A673 (cell line): Measurements from ENCODE around the gene SIDT1. TPM values are rescaled to one million over a fixed set of nuclear protein-coding genes. Genes with fewer than 3 reads are reported as not detected.

ENCODE experiments used
- BruUV-seq: library from RNA; stranded (reverse); fragments of 400-500 nt; replicated peaks from 2 replicates; lab custom pipeline; 2021; lab: Mats Ljungman, UMichigan
- CTCF ChIA-PET: fragments of 300-600 bp; sonication (Branson Sonifier 250); formaldehyde crosslinking; loops from one replicate; lab custom pipeline; 2022; ENCODE audit warnings: antibody characterized with exemption; lab: Charles Lee
- POLR2A ChIA-PET: fragments of 300-600 bp; sonication (Branson Sonifier 250); formaldehyde crosslinking; loops from one replicate; lab custom pipeline; 2022; ENCODE audit warnings: antibody characterized with exemption; ENCODE audit not compliant: low non-redundant PET; lab: Charles Lee
- DNase-seq: peaks from one replicate; pipeline ENCODE4 v3.0.0-alpha.2; 2015; ENCODE audit warnings: low spot score
- H3K27ac ChIP-seq: fragments of 200-600 bp; sonication (generic); 2 replicates; pipeline ENCODE4 v1.5.1; 2016; ENCODE audit warnings: mixed run types, low read depth, mild to moderate bottlenecking, mixed read lengths, antibody characterized with exemption, low read length; ENCODE audit not compliant: poor library complexity, severe bottlenecking
- H3K27me3 ChIP-seq: fragments of 200-600 bp; sonication (generic); replicated peaks from 2 replicates; pipeline ENCODE4 v1.6.1; 2017; ENCODE audit warnings: mixed run types, low read depth, mild to moderate bottlenecking, mixed read lengths, antibody characterized with exemption, low read length; ENCODE audit not compliant: insufficient read depth, poor library complexity
- H3K36me3 ChIP-seq: fragments of 200-600 bp; sonication (generic); 2 replicates; pipeline ENCODE4 v1.6.1; 2016; ENCODE audit warnings: mixed run types, mild to moderate bottlenecking, mixed read lengths, antibody characterized with exemption, low read length; ENCODE audit not compliant: insufficient read depth, poor library complexity, severe bottlenecking
- H3K4me1 ChIP-seq: fragments of 200-600 bp; sonication (generic); 2 replicates; pipeline ENCODE4 v1.6.1; 2017; ENCODE audit warnings: mixed run types, mild to moderate bottlenecking, mixed read lengths, antibody characterized with exemption, low read length; ENCODE audit not compliant: insufficient read depth, poor library complexity, severe bottlenecking
- H3K4me3 ChIP-seq: fragments of 200-600 bp; sonication (generic); 2 replicates; pipeline ENCODE4 v1.5.1; 2016; ENCODE audit warnings: low read depth, mixed run types, mild to moderate bottlenecking, mixed read lengths, low read length; ENCODE audit not compliant: poor library complexity, severe bottlenecking
- H3K9me3 ChIP-seq: fragments of 200-600 bp; sonication (generic); 2 replicates; pipeline ENCODE4 v1.6.1; 2016; ENCODE audit warnings: mixed run types, low read depth, mild to moderate bottlenecking, mixed read lengths, antibody characterized with exemption, low read length; ENCODE audit not compliant: poor library complexity, severe bottlenecking
- EZH2 ChIP-seq: fragments of 200-600 bp; sonication (generic); IDR thresholded peaks from 2 replicates; pipeline ENCODE4 v1.6.1; 2017; ENCODE audit warnings: borderline replicate concordance, low read depth, mild to moderate bottlenecking, mixed read lengths, antibody characterized with exemption, low read length; ENCODE audit not compliant: poor library complexity, severe bottlenecking
- intact Hi-C: fragments of 100-400 bp; cut with micrococcal nuclease; formaldehyde crosslinking; loops from one replicate; pipeline ENCODE4 v1.10.0; 2022; ENCODE audit not compliant: unreplicated experiment
- total RNA-seq: library from RNA; stranded (reverse); gene quantifications from 2 replicates; pipeline ENCODE4 v1.2.3, GENCODE V29; 2021
- TF ChIP-seq, protein P1 (sequence below): fragments of 300-800, 200-600 bp; sonication (generic); conservative IDR thresholded peaks from 2 replicates; pipeline ENCODE4 v1.5.1; 2017; ENCODE audit warnings: low read depth, mild to moderate bottlenecking, antibody characterized with exemption, low read length, moderate library complexity, mixed read lengths

SIDT1 gene
- total RNA-seq, 1 experiment from 2014 or later = not detected

DNA sequence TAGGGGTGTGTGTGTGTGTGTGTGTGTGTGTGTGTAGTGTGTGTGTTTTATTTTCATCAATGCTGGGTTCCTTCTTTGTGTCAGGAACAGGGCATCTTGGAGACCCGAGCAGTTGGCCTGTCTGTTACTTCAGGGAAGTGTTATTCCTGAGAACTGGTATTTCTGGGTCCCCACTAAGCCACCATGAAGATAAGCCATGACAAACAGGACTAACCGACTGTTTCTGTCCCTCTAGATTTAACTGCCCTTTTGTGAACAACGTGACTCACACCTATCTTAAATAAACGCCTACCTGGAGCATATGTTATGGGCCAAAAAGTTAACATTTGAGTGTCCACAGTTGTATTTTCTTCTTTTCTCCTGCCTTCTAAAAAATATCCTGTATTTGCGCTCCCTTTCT, 19.5 kb downstream of the SIDT1 start:
- ChIA-PET CTCF (interaction anchor here (0.6 to 0.7 kb wide), 2 partner anchors 9 to 56 kb away, joined by 3 read pairs; no protein-coding TSS in a partner anchor), POLR2A (no interaction called here)
- no TSS peak for BruUV-seq
- Histone ChIP-seq H3K27ac (no peak overlapping the region), H3K27me3 (no peaks in the 10 kb centered on the region), H3K4me3 (no peak overlapping the region), H3K4me1 (no peaks in the 10 kb centered on the region), H3K36me3 (no peaks in the 10 kb centered on the region), H3K9me3 (no peaks in the 10 kb centered on the region)
- DNase-seq = no peak
- intact Hi-C loops = no loop called here
- TF ChIP-seq, protein P1, sequence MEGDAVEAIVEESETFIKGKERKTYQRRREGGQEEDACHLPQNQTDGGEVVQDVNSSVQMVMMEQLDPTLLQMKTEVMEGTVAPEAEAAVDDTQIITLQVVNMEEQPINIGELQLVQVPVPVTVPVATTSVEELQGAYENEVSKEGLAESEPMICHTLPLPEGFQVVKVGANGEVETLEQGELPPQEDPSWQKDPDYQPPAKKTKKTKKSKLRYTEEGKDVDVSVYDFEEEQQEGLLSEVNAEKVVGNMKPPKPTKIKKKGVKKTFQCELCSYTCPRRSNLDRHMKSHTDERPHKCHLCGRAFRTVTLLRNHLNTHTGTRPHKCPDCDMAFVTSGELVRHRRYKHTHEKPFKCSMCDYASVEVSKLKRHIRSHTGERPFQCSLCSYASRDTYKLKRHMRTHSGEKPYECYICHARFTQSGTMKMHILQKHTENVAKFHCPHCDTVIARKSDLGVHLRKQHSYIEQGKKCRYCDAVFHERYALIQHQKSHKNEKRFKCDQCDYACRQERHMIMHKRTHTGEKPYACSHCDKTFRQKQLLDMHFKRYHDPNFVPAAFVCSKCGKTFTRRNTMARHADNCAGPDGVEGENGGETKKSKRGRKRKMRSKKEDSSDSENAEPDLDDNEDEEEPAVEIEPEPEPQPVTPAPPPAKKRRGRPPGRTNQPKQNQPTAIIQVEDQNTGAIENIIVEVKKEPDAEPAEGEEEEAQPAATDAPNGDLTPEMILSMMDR = no peak
- no peak for TF ChIP-seq EZH2

DNA sequence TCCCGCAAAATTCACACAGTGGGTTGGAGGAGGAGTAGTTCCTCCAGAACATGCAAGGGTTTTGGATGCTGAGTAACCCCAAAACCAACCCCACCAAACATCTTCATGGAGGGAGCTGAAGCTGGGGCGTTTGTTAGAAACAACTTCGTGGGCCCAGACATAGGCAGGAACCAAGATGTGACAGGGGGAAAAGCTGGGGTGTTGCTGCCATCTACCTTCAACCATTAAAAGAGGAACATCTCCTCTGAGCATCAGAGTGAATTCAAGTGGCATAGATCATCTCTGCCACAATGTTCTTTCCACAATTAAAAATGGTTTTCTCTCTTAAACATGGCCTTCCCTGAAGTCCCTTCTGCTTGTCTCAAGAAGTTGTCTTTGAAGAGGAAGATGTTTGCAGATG, 20.5 kb downstream of the SIDT1 start:
- Histone ChIP-seq H3K9me3 (no peaks in the 10 kb centered on the region), H3K27me3 (no peaks in the 10 kb centered on the region), H3K27ac (no peak overlapping the region), H3K4me1 (no peaks in the 10 kb centered on the region), H3K4me3 (no peak overlapping the region), H3K36me3 (no peaks in the 10 kb centered on the region)
- DNase-seq = no peak
- CTCF ChIA-PET = no interaction called here
- TF ChIP-seq, protein P1 = peak; percentile 30; the same call in 1 of the 2 replicates
- no peak for TF ChIP-seq EZH2
- POLR2A ChIA-PET = no interaction called here
- no TSS peak for BruUV-seq
- intact Hi-C loops = no loop called here

DNA sequence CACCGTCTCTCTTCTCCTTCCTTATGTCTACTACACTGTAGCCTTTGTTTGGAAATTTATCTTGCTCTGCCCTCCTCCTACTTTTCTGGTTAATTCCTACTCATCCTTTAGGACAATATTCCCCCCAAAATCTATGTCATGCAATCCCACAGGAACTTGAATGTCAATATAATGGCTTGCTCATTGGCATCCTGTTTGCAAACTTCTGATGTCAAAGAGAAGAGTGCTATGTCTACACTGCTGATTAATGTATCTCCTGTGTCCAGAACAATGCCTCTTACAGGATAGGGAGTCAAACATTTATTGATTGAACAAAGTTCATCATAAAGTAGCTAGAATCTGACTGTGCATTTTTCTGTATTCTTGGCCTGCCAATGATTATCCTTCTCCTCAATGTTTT, 22.8 kb downstream of the SIDT1 start:
- intact Hi-C loops = no loop called here
- ChIA-PET CTCF (no interaction called here), POLR2A (no interaction called here)
- Histone ChIP-seq H3K4me1 (peaks cover 5% of the 10 kb centered on the region), H3K27me3 (no peaks in the 10 kb centered on the region), H3K36me3 (no peaks in the 10 kb centered on the region), H3K27ac (no peak overlapping the region), H3K4me3 (no peak overlapping the region), H3K9me3 (no peaks in the 10 kb centered on the region)
- TF ChIP-seq, protein P1 = no peak
- TF ChIP-seq EZH2 = no peak
- no TSS peak for BruUV-seq
- no peak for DNase-seq
